Endothelial cell of umbilical vein (primary cell): ENCODE data around the gene SIGLEC9. TPM values are rescaled to one million over a fixed set of nuclear protein-coding genes. Genes with fewer than 3 reads are reported as not detected.

Experiments
- BruUV-seq: library from RNA; stranded (reverse); fragments of 400-500 nt; replicated peaks from 2 replicates; lab custom pipeline; 2021; lab: Mats Ljungman, UMichigan
- CTCF ChIA-PET: fragments of 300-600, 350-600 bp; sonication (Branson Sonifier 250); formaldehyde crosslinking; loops from one replicate; lab custom pipeline; 2021; ENCODE audit warnings: antibody characterized with exemption, inconsistent platforms; lab: Charles Lee
- POLR2A ChIA-PET: fragments of 300-600, 350-600 bp; sonication (Branson Sonifier 250); formaldehyde crosslinking; loops from one replicate; lab custom pipeline; 2021; ENCODE audit warnings: antibody characterized with exemption, inconsistent platforms; lab: Charles Lee
- DNase-seq: peaks from one replicate; pipeline ENCODE4 v3.0.0-alpha.2; 2011; ENCODE audit warnings: low read depth, low spot score
- FAIRE-seq: peaks from 2 replicates; lab custom pipeline; 2011; peaks lifted over from hg19 to GRCh38; lab: Jason Lieb, UNC
- H2AFZ ChIP-seq: 2 replicates; pipeline ENCODE4 v1.6.0; 2012; ENCODE audit warnings: low read depth, low read length, control low read depth, inconsistent platforms
- H3K27ac ChIP-seq: 2 replicates; pipeline ENCODE4 v1.5.1; 2011; ENCODE audit warnings: low read depth, mild to moderate bottlenecking, control low read depth, low read length, moderate library complexity; ENCODE audit not compliant: insufficient read depth
- H3K27me3 ChIP-seq, 2 experiments: 2 replicates each; pipeline versions ENCODE4 v1.6.0 to v1.6.1; 2011; ENCODE audit warnings: low read length in 2 of 2, mixed read lengths in 1 of 2; ENCODE audit not compliant: control insufficient read depth in 2 of 2, insufficient read depth in 2 of 2
- H3K36me3 ChIP-seq, 2 experiments: 2 replicates in 1 of 2; 3 replicates in 1 of 2; pipeline ENCODE4 v1.5.1; 2011; ENCODE audit warnings: low read length in 2 of 2, mild to moderate bottlenecking in 1 of 2, moderate library complexity in 1 of 2; ENCODE audit not compliant: control insufficient read depth in 2 of 2, insufficient read depth in 2 of 2; ENCODE audit errors: extremely low read depth in 1 of 2
- H3K4me1 ChIP-seq: 3 replicates; pipeline ENCODE4 v1.5.1; 2011; ENCODE audit warnings: mild to moderate bottlenecking, low read length; ENCODE audit not compliant: control insufficient read depth, insufficient read depth; ENCODE audit errors: extremely low read depth
- H3K4me2 ChIP-seq: 2 replicates; pipeline ENCODE4 v1.6.1; 2011; ENCODE audit warnings: low read length, control low read depth, mixed read lengths; ENCODE audit not compliant: insufficient read depth
- H3K4me3 ChIP-seq, 3 experiments: fragments of 200-600 bp in 1 of 3; sonication (generic), shearing (Covaris generic) in 1 of 3; replicated peaks in 1 of 3; 2 replicates each; pipeline ENCODE4 v1.5.1; 2011 to 2016; ENCODE audit warnings: control low read depth in 3 of 3, low read length in 3 of 3, mild to moderate bottlenecking in 2 of 3, inconsistent platforms in 1 of 3, low read depth in 1 of 3, moderate library complexity in 1 of 3; ENCODE audit not compliant: insufficient read depth in 1 of 3
- H3K79me2 ChIP-seq: 2 replicates; pipeline ENCODE4 v1.6.0; 2012; ENCODE audit warnings: low read length, inconsistent platforms; ENCODE audit not compliant: control insufficient read depth, insufficient read depth
- H3K9ac ChIP-seq: replicated peaks from 2 replicates; pipeline ENCODE3; 2011; ENCODE audit warnings: low read length, control low read depth; ENCODE audit not compliant: insufficient read depth; ENCODE audit errors: extremely low read depth
- H3K9me1 ChIP-seq: replicated peaks from 3 replicates; pipeline ENCODE4 v1.6.0; 2011; ENCODE audit warnings: mild to moderate bottlenecking, low read length; ENCODE audit not compliant: control insufficient read depth, insufficient read depth; ENCODE audit errors: extremely low read depth
- H3K9me3 ChIP-seq: replicated peaks from 2 replicates; pipeline ENCODE4 v1.5.1; 2012; ENCODE audit warnings: low read length, inconsistent platforms; ENCODE audit not compliant: control insufficient read depth, insufficient read depth
- H4K20me1 ChIP-seq: replicated peaks from 2 replicates; pipeline ENCODE3; 2011; ENCODE audit warnings: mild to moderate bottlenecking, low read length; ENCODE audit not compliant: control insufficient read depth, insufficient read depth; ENCODE audit errors: extremely low read depth
- EZH2 ChIP-seq: IDR thresholded peaks from 2 replicates; pipeline ENCODE4 v1.6.1; 2012; ENCODE audit warnings: borderline replicate concordance, low read depth, mild to moderate bottlenecking, moderate library complexity, low read length, inconsistent platforms; ENCODE audit not compliant: severe bottlenecking
- FOS ChIP-seq: IDR thresholded peaks from 2 replicates; pipeline ENCODE4 v1.6.1; 2011; ENCODE audit warnings: mild to moderate bottlenecking, low read length, moderate library complexity, borderline replicate concordance; ENCODE audit not compliant: insufficient read depth
- GATA2 ChIP-seq: IDR thresholded peaks from 2 replicates; pipeline ENCODE4 v1.7.0; 2011; ENCODE audit warnings: low read depth, mild to moderate bottlenecking, moderate library complexity, mixed read lengths, low read length; ENCODE audit not compliant: insufficient read length, insufficient read depth
- JUN ChIP-seq: IDR thresholded peaks from 2 replicates; pipeline ENCODE4 v1.6.1; 2011; ENCODE audit warnings: borderline replicate concordance, low read depth; ENCODE audit not compliant: insufficient read length, insufficient read depth
- MYC ChIP-seq: IDR thresholded peaks from one replicate; pipeline ENCODE4 v1.6.1; 2011; ENCODE audit warnings: mild to moderate bottlenecking, low read depth, low read length
- POLR2A ChIP-seq: IDR thresholded peaks from 2 replicates; pipeline ENCODE4 v1.6.1; 2012; ENCODE audit warnings: low read depth, mild to moderate bottlenecking, control low read depth, low read length
- POLR2AphosphoS5 ChIP-seq: IDR thresholded peaks from 2 replicates; pipeline ENCODE4 v1.6.1; 2012; ENCODE audit warnings: low read depth, mild to moderate bottlenecking, control low read depth, low read length, moderate library complexity; ENCODE audit not compliant: insufficient read depth
- dilution Hi-C: fragments of 300-500 bp; cut with MboI; formaldehyde crosslinking; loops from one replicate; pipeline ENCODE4 v1.15.0; 2019; ENCODE audit warnings: low sequenced_read_pairs; ENCODE audit not compliant: extremely low pct_ligation_motif_present
- intact Hi-C: fragments of 100-400 bp; cut with micrococcal nuclease; formaldehyde crosslinking; loops from one replicate; pipeline ENCODE4 v1.10.0; 2022
- polyA plus RNA-seq, 4 experiments: library from polyadenylated mRNA; depleted of rRNA in 3 of 4; stranded (reverse) in 3 of 4; unstranded in 1 of 4; fragments of >200 nt; gene quantifications; 2 replicates each; pipeline versions ENCODE4 v1.2.1 to v1.2.3, GENCODE V29; 2011 to 2012; ENCODE audit warnings: missing spikeins in 1 of 4
- total RNA-seq: library from RNA; stranded (reverse); gene quantifications from 2 replicates; pipeline ENCODE4 v1.2.3, GENCODE V29; 2021
- TF ChIP-seq, protein P1 (sequence below), 2 donors: IDR thresholded peaks; 1 replicate in 1 of 2; 2 replicates in 1 of 2; pipeline ENCODE4 v1.5.1; 2011; ENCODE audit warnings: low read length in 2 of 2, mild to moderate bottlenecking in 2 of 2, moderate library complexity in 2 of 2, control low read depth in 1 of 2, inconsistent platforms in 1 of 2, low read depth in 1 of 2; ENCODE audit not compliant: insufficient read depth in 1 of 2; ENCODE audit errors: extremely low read depth in 1 of 2
- TF ChIP-seq, protein P2 (sequence below): IDR thresholded peaks from 2 replicates; pipeline ENCODE4 v1.6.1; 2011; ENCODE audit not compliant: insufficient read depth, insufficient read length

Gene SIGLEC9
- total and polyA plus RNA-seq, 2 donors (not counting 3 experiments of a cell fraction or from before 2014, with no cell fraction given): not detected

DNA sequence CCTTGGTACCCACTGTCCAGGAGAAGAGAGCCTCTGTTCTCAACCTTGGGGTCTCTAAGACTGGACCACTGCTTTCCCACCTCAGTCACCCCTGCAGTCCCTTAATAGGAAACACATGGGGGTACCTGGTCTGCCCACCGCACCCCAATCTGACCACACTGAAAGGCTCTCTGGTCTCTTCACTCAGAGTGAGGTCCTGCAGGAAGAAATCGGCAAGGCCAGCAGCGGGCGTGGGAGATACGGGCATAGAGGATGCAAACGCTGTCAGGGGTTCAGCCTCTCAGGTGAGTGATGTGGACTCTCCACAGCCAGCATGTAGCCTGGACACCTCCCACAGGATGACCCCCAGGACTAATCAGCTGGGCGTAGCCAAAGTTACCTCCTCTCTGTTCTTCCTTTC lies 3.5 kb downstream of the SIGLEC9 start:
- H3K4me1 ChIP-seq: peaks cover 8% of the 10 kb centered on the region
- ChIA-PET CTCF (interaction anchor here (1.9 kb wide), 1 partner anchor 107 kb away, joined by 5 read pairs; no protein-coding TSS in a partner anchor), POLR2A (no interaction called here)
- H3K9me3 ChIP-seq: no peaks in the 10 kb centered on the region
- no peak overlapping the region for H3K9ac ChIP-seq
- no peak overlapping the region for H3K27ac ChIP-seq
- no peak for DNase-seq
- no peak overlapping the region for H2AFZ ChIP-seq
- H4K20me1 ChIP-seq: no peaks in the 10 kb centered on the region
- intact Hi-C loops: no loop called here
- dilution Hi-C loops: no loop called here
- H3K9me1 ChIP-seq: no peaks in the 10 kb centered on the region
- H3K4me2 ChIP-seq: no peak overlapping the region
- BruUV-seq: no TSS peak
- H3K79me2 ChIP-seq: no peaks in the 10 kb centered on the region
- TF ChIP-seq POLR2AphosphoS5: no peak
- no peak for TF ChIP-seq EZH2
- TF ChIP-seq POLR2A: no peak
- no peak for FAIRE-seq
- no peak overlapping the region for H3K4me3 ChIP-seq
- H3K27me3 ChIP-seq: no peaks in the 10 kb centered on the region
- H3K36me3 ChIP-seq: no peaks in the 10 kb centered on the region

DNA sequence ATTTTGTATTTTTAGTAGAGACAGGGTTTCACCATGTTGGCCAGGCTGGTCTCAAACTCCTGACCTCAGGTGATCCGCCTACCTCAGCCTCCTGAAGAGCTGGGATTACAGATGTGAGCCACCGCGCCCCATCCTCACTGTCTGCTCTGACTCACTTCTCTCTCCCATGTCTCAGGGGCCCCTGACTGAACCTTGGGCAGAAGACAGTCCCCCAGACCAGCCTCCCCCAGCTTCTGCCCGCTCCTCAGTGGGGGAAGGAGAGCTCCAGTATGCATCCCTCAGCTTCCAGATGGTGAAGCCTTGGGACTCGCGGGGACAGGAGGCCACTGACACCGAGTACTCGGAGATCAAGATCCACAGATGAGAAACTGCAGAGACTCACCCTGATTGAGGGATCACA lies 5.0 kb downstream of the SIGLEC9 start:
- no peaks in the 10 kb centered on the region for H3K9me1 ChIP-seq
- H3K27me3 ChIP-seq: peaks cover 0 to under 1% of the 10 kb centered on the region in 2 experiments

More for the DNA sequence above, 5.0 kb downstream of the SIGLEC9 start:
- Histone ChIP-seq H3K27ac (no peak overlapping the region), H4K20me1 (no peaks in the 10 kb centered on the region), H3K4me3 (no peak overlapping the region), H3K9ac (no peak overlapping the region), H3K4me2 (no peak overlapping the region), H3K36me3 (no peaks in the 10 kb centered on the region), H3K4me1 (peaks cover 8% of the 10 kb centered on the region), H3K9me3 (no peaks in the 10 kb centered on the region), H2AFZ (no peak overlapping the region), H3K79me2 (no peaks in the 10 kb centered on the region)
- dilution Hi-C loops: no loop called here
- FAIRE-seq: no peak
- ChIA-PET POLR2A (no interaction called here), CTCF (no interaction called here)
- TF ChIP-seq EZH2 (no peak), FOS (no peak), MYC (no peak), GATA2 (no peak), POLR2A (no peak), JUN (no peak), POLR2AphosphoS5 (no peak)
- TF ChIP-seq, protein P1, sequence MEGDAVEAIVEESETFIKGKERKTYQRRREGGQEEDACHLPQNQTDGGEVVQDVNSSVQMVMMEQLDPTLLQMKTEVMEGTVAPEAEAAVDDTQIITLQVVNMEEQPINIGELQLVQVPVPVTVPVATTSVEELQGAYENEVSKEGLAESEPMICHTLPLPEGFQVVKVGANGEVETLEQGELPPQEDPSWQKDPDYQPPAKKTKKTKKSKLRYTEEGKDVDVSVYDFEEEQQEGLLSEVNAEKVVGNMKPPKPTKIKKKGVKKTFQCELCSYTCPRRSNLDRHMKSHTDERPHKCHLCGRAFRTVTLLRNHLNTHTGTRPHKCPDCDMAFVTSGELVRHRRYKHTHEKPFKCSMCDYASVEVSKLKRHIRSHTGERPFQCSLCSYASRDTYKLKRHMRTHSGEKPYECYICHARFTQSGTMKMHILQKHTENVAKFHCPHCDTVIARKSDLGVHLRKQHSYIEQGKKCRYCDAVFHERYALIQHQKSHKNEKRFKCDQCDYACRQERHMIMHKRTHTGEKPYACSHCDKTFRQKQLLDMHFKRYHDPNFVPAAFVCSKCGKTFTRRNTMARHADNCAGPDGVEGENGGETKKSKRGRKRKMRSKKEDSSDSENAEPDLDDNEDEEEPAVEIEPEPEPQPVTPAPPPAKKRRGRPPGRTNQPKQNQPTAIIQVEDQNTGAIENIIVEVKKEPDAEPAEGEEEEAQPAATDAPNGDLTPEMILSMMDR (IDR thresholded peaks at IDR 0.05; ENCODE audit: extremely low read depth in 1 of 2, insufficient read depth in 1 of 2, low read depth in 1 of 2, low read length in 2 of 2): no peak
- TF ChIP-seq, protein P2, sequence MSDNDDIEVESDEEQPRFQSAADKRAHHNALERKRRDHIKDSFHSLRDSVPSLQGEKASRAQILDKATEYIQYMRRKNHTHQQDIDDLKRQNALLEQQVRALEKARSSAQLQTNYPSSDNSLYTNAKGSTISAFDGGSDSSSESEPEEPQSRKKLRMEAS: no peak
- no peak for DNase-seq
- intact Hi-C loops: no loop called here
- no TSS peak for BruUV-seq
